Osteocyte (in vitro differentiated cells): ENCODE data around the gene ENTPD5. TPM values are rescaled to one million over a fixed set of nuclear protein-coding genes. Genes with fewer than 3 reads are reported as not detected.
"Not testable (repeated sequence)": the region's sequence is repeated elsewhere in the genome, so short reads cannot be mapped to it uniquely, and the experiment has no call there.

Source experiments
- DNase-seq: peaks from one replicate; pipeline ENCODE4 v3.0.0; 2021; ENCODE audit warnings: mixed read lengths; ENCODE audit not compliant: unreplicated experiment; ENCODE audit errors: extremely low spot score
- H3K27ac Mint-ChIP-seq: one replicate; pipeline ENCODE4 v1.8.0; 2021; ENCODE audit warnings: mild to moderate bottlenecking, mixed read lengths; ENCODE audit not compliant: unreplicated experiment
- H3K27me3 Mint-ChIP-seq: one replicate; pipeline ENCODE4 v1.8.0; 2021; ENCODE audit warnings: mixed read lengths; ENCODE audit not compliant: unreplicated experiment
- H3K36me3 Mint-ChIP-seq: one replicate; pipeline ENCODE4 v1.8.0; 2021; ENCODE audit warnings: mixed read lengths; ENCODE audit not compliant: unreplicated experiment
- H3K4me1 Mint-ChIP-seq: one replicate; pipeline ENCODE4 v1.8.0; 2021; ENCODE audit warnings: mixed read lengths; ENCODE audit not compliant: unreplicated experiment
- H3K4me3 Mint-ChIP-seq: one replicate; pipeline ENCODE4 v1.8.0; 2021; ENCODE audit warnings: mild to moderate bottlenecking, moderate library complexity, mixed read lengths; ENCODE audit not compliant: unreplicated experiment
- H3K9me3 Mint-ChIP-seq: one replicate; pipeline ENCODE4 v1.8.0; 2021; ENCODE audit warnings: mixed read lengths; ENCODE audit not compliant: unreplicated experiment
- total RNA-seq: library from RNA; stranded (reverse); gene quantifications from 2 replicates; pipeline ENCODE4 v1.2.1, GENCODE V29; 2021
- TF ChIP-seq, protein P1 (sequence below): fragments of 200-600 bp; sonication (generic); IDR thresholded peaks from 2 replicates; pipeline ENCODE4 v1.5.0; 2021; ENCODE audit warnings: antibody characterized with exemption, mild to moderate bottlenecking, moderate library complexity

Gene ENTPD5
- total RNA-seq, 1 donor from 2014 or later: 17.0 TPM

DNA sequence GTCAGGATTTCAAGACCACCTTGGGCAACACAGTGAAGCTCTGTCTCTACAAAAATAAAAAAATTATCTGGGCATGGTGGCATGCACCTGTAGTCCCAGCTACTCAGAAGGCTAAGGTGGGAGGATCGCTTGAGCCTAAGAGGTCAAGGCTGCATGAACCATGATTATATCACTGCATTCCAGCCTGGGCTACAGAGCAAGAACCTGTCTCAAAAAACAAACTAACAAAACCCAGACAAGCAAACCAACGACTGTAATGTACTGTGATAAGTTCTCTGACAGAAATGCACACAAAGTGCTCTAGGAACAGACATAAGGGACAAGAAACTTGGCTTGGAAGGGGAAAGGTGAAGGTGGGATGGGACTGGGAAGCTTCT is 22.4 kb downstream of the ENTPD5 start:
- Mint-ChIP-seq H3K27ac (no peak overlapping the region), H3K36me3 (peaks cover 15% of the 10 kb centered on the region), H3K4me3 (no peak overlapping the region), H3K27me3 (no peaks in the 10 kb centered on the region), H3K4me1 (no peaks in the 10 kb centered on the region), H3K9me3 (no peaks in the 10 kb centered on the region)
- TF ChIP-seq, protein P1, sequence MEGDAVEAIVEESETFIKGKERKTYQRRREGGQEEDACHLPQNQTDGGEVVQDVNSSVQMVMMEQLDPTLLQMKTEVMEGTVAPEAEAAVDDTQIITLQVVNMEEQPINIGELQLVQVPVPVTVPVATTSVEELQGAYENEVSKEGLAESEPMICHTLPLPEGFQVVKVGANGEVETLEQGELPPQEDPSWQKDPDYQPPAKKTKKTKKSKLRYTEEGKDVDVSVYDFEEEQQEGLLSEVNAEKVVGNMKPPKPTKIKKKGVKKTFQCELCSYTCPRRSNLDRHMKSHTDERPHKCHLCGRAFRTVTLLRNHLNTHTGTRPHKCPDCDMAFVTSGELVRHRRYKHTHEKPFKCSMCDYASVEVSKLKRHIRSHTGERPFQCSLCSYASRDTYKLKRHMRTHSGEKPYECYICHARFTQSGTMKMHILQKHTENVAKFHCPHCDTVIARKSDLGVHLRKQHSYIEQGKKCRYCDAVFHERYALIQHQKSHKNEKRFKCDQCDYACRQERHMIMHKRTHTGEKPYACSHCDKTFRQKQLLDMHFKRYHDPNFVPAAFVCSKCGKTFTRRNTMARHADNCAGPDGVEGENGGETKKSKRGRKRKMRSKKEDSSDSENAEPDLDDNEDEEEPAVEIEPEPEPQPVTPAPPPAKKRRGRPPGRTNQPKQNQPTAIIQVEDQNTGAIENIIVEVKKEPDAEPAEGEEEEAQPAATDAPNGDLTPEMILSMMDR: no peak
- DNase-seq: no peak

DNA sequence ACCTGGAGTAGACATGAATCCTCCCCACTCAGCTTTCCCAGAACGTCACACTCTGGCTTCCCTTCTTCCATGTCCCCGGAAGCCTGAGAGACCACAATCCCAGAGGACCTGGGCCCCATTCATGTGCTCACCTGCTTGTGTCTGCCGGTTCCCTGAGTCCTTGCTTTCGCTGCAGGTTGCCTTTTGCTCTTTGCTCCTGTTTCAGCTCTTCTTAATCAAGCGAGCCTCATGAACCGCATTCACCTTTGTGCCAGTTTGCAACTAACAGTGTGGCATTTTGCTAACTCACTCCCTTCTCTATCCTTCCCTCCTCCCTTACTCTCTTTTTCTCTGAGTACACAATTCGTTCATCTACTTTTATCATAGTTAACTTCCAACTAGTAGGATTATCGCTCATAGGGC is 23.1 kb downstream of the ENTPD5 start:
- H3K36me3 Mint-ChIP-seq: peaks cover 15% of the 10 kb centered on the region
- no peak overlapping the region for H3K27ac Mint-ChIP-seq
- DNase-seq: no peak
- H3K4me3 Mint-ChIP-seq: no peak overlapping the region
- no peaks in the 10 kb centered on the region for H3K9me3 Mint-ChIP-seq
- no peaks in the 10 kb centered on the region for H3K27me3 Mint-ChIP-seq
- H3K4me1 Mint-ChIP-seq: no peaks in the 10 kb centered on the region
- TF ChIP-seq, protein P1: no peak

DNA sequence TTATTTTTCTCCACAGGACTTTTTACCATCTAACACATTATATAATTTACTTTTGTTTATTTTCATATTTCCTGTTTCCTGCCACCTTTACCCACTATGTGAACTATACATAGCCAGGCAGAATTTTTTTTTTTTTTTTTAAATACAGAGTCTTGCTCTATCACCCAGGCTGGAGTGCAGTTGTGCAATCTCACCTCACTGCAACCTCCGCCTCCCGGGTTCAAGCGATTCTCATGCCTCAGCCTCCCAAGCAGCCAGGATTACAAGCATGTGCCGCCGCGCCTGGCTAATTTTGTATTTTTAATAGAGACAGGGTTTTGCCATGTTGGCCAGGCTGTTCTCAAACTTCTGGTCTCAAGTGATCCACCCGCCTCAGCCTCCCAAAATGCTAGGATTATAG is 24.2 kb downstream of the ENTPD5 start:
- not testable (repeated sequence) for H3K27me3 Mint-ChIP-seq, H3K27ac Mint-ChIP-seq, DNase-seq, H3K4me1 Mint-ChIP-seq, H3K9me3 Mint-ChIP-seq, H3K4me3 Mint-ChIP-seq
- H3K36me3 Mint-ChIP-seq: peaks cover 13% of the 10 kb centered on the region

DNA sequence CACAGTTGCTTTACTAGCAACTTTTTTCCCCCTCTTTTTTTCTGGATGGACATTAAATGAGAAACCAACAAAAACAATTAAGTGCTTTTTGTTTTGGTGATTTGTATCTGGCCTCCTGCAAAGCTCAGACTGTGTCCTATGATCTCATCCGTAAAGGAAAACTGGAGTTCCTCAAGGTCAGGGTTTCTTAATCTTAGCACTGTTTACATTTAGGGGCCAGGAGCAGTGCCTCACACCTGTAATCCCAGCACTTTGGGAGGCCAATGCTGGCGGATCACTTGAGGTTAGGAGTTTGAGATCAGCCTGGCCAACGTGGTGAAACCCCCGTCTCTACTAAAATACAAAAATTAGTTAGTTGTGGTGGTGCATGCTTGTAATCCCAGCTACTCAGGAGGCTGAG is 28.0 kb downstream of the ENTPD5 start:
- TF ChIP-seq, protein P1: no peak
- H3K9me3 Mint-ChIP-seq: no peaks in the 10 kb centered on the region
- no peak for DNase-seq
- H3K4me3 Mint-ChIP-seq: no peak overlapping the region
- H3K4me1 Mint-ChIP-seq: no peaks in the 10 kb centered on the region
- peaks cover 16% of the 10 kb centered on the region for H3K36me3 Mint-ChIP-seq
- H3K27me3 Mint-ChIP-seq: no peaks in the 10 kb centered on the region
- H3K27ac Mint-ChIP-seq: no peak overlapping the region

DNA sequence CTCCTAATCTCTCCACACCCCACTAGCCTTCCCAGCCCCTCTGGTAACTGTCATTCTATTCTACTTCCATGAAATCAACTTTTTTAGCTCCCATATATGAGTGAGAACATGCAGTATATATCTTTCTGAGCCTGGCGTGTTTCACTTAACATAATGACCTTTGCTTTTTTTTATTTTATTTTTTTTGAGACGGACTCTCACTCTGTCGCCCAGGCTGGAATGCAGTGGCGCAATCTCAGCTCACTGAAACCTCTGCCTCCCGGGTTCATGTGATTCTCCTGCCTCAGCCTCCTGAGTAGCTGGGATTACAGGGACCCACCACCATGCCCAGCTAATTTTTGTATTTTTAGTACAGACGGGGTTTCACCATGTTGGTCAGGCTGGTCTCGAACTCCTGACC is 30.4 kb downstream of the ENTPD5 start:
- DNase-seq, H3K27me3 Mint-ChIP-seq, H3K9me3 Mint-ChIP-seq, H3K27ac Mint-ChIP-seq, H3K4me1 Mint-ChIP-seq, H3K4me3 Mint-ChIP-seq: not testable (repeated sequence)
- H3K36me3 Mint-ChIP-seq: peaks cover 17% of the 10 kb centered on the region

DNA sequence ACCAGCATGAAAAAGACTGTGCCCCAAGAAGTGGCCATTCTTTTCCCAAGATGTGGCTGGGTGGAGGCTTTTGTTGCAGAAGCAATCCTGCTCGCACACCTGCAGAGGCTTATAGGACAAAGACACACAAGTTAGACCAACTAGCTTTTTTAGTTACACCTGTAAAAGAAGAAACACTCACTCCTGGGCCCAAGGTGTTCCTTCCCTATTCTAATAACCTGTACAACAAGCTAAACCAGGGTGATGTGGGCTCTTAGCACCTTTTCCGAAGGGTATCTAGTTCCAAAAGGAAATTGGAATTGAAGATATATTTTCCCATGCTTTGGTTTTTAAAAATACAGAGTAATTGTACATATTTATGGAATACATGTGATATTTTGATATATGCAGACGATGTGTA is 31.0 kb downstream of the ENTPD5 start:
- DNase-seq: no peak
- H3K9me3 Mint-ChIP-seq: no peaks in the 10 kb centered on the region
- no peaks in the 10 kb centered on the region for H3K4me1 Mint-ChIP-seq
- no peak overlapping the region for H3K4me3 Mint-ChIP-seq
- no peak overlapping the region for H3K27ac Mint-ChIP-seq
- TF ChIP-seq, protein P1: no peak
- H3K27me3 Mint-ChIP-seq: no peaks in the 10 kb centered on the region
- peaks cover 17% of the 10 kb centered on the region for H3K36me3 Mint-ChIP-seq
